GM19238 (cell line): ENCODE measurements around the gene IL1RAPL2.

ENCODE experiments used
- DNase-seq: peaks from one replicate; pipeline ENCODE4 v3.0.0; 2011; ENCODE audit warnings: low spot score; ENCODE audit not compliant: insufficient read length

Gene IL1RAPL2

DNA sequence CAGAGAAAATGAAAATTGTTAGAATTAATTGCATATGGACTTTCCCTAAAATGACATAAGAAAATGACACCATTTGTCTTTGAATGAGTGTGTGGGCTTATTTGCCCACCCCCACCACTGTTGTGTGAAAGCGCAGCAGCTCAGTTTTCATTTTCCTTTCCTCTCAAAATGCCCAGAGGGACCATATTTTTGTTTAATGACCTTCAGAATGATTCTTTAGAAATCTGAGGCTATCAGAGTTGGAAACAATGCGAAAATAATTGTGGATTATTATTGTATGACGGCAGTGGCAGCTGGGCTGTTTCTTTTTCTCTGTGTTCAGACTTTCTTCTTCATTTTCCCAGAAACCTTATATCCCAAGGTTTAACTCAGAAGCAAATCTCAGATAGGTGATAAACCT lies 699.1 kb downstream of the IL1RAPL2 start:
- DNase-seq = no peak

DNA sequence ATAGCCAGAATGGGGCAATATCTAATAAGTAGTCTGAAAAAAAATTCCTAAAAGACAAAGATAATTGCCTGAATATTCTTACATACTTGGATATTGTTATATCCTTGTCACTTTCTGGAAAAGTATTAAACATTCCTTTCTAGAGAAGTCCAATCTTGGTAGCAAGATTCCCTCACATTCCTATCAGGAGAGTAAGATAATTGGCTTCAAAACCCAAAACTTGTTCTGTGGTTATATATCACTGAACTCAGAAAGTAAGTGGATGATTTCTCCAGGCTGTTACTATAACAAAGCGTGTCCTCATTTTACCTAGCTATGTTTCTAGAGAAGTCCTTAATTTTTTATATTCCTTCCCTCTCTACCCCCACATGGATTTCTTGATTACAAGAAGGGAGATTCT lies 700.5 kb downstream of the IL1RAPL2 start:
- DNase-seq = no peak

DNA sequence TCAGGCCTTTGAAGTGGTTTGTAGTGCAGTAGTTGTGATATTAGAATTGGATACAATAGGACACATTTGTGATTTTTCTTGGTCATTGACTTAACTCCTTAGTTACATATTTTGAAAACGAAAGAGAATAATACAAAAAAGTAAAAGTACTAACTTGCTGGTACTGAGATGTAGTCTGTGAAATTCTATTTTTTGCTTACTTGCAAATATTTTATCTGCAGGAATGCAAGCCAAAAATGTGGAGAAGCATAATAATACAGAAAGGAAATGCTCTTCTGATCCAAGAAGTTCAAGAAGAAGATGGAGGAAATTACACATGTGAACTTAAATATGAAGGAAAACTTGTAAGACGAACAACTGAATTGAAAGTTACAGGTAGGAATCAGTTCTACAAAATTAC lies 701.2 kb downstream of the IL1RAPL2 start:
- no peak for DNase-seq

DNA sequence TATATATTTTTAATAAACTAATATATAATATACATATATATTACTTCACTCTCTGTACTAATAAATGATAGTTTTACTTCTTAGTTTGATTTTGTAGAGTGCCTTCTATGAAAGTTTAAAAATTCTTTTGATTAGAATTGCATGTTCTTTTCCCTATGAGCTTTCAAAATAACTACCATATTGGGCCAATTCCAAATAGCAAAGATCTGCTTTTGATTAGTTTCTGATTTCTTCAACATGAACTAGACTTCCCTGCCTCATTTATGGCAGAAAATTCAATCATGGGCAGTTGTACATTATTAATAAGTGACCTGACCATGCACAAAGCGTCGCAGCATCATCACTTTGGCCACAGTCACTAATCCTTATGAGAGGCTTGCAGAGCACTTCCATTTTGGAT lies 703.4 kb downstream of the IL1RAPL2 start:
- DNase-seq = no peak

DNA sequence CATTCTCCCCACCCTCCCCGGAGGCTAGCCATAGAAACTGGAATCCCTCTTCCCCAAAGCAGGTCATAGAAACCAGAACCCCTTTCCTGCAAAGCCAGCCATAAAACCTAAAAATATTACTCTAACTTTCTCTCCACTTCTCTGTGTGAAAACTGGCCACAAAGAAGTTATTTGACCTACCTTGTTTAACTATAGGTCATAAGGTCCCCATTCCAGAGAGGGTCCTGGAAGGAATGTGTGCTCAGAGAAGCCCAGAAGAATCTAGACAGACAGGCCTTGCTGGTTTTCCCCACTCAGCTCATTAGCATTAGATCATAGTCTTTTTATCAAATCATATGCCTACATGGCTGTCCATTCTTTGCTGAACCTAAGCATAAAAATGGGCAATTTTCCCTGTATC lies 707.3 kb downstream of the IL1RAPL2 start:
- DNase-seq = no peak

DNA sequence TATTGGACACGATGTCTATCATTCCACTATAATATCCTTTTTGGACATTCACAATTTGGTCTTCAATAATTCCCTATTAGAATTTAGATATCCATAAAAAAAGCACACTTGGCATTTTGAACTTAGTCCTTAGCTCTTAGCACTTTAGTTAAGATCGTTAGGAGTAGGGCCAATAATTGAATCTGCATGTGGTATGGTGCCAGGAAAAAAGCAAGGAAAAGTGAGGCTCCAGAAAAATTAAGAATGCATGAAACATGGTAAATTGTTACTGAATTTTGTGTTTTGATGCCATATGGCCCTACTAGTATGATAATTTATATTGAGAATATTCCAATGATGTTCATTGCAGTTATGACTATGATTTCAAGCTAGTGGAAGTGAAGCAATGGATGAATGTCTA lies 708.1 kb downstream of the IL1RAPL2 start:
- no peak for DNase-seq

DNA sequence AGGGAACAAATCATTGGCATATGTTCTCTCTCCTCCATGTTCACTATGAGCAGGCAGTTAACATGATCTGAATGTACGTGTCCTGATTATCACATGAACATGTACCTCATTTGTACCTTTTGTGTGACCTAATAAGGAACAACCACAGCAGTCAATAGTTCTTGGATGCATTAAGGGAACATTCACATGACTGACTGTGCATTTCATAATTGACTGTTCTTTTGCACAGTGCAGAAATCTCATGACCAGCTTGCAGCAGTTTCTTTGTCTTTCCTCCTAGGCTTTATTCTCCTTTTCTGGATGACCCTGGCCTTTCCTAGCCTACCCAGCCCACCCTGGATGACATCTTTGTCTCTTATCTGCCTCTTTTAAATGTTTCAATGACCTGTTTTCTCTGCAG lies 711.1 kb downstream of the IL1RAPL2 start:
- no peak for DNase-seq

DNA sequence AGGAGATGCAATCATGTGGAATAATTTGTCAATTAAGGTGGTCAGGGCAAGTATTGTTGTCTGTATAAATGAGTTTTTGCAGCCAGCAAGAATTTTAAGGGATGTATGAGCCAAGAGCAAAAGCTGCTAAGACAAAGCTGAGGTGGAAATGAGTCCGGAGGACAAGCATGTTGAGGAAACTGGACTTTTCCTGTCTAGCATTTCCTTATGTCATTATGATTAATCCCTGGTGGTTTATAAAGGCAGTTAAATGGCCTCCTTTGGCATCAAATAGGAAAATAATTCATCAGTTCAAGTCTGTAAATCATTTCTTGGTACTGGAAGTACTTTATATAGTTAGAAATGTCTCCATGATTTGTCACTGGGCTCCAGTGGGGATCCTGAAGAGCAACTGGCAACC lies 716.1 kb downstream of the IL1RAPL2 start:
- DNase-seq = no peak

DNA sequence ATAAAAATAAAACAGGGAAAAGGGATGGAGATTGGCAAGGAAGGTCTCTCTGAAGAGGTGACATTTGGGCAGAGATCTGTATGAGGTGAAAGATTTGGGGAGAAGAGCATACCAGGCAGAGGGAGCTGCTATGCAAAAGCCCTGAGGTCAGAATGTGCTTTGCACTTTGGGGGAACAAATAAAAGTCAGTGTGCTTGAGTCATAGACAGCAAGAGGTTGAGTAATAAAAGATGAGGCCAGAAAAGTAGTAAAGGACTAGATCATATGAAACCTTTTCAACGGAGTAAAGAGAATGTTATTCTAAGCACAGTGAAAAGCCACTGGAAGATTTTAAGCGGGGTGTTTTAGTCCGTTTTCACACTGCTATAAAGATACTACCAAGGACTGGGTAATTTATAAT lies 731.0 kb downstream of the IL1RAPL2 start:
- DNase-seq = no peak

DNA sequence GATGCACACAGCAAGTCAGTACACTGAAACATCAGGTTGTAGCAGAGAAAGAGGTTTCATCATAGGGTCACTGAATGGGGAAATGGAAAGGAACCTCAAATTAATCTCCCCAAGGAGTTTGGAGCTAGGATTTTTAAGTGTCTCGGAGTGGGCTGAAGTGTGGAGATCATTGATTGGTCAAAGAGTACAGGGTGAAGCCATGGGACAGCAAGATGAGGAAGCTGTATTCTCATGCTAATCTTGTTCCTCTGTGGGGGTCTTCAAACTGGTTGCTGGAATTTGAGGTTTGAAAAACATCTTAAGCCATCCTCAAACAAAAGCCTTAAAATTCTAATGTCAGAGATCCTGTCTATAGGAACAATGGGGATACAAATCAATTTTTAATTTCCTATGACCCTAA lies 733.3 kb downstream of the IL1RAPL2 start:
- DNase-seq = no peak

DNA sequence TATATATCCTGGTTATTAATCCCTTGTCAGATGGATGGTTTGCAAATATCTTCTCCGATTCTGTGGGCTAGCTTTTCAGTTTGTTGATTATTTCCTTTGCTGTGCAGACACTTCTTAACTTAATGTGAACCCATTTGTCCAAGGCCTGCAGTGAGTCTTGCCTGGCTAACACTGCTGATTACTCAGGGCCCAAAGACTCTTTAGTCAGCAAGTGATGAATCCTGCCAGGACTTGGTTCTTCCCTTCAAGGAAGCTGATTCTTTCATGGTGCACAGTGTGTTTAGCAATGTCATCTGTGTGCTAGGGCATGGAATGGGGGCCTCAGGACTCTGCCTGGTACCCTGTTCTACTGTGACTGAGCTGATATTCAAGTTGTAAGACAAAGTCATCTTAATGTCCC lies 736.2 kb downstream of the IL1RAPL2 start:
- DNase-seq = no peak

DNA sequence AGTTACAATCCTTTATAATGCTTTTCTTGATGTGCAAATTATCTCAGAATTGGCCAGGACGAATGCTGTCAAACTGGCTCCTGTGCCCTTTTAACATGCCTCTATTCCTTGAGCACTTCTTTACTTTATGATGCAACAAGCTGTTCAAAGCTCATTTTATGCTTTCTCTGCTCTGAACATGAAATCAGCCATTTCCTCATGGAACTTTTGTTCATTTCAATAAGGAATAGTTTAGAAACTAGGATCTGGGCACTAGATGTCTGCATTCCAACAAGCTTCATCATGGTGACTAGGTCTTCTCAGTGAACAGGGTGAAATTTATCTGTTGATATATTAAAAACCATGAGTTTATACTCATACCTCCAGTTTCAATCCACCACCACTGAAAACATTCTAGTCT lies 741.8 kb downstream of the IL1RAPL2 start:
- DNase-seq = no peak

DNA sequence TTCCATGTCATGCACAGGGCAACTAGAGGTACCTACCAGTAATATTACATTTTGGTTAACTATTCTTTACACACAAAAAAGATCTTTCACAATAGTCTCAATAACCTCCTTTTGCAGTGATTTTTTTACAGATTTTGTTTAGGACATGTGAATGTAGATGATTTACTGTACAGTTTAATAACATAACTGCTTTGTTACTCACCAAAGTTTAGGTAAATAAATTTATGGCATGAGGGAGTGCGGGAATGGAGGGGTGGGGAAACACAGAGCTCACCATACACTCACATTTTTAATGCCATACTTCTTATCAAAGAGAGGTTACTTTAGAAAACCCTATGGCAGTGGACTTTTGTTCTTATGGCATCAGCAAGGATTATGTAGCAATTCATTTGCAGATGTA lies 747.6 kb downstream of the IL1RAPL2 start:
- DNase-seq = no peak

DNA sequence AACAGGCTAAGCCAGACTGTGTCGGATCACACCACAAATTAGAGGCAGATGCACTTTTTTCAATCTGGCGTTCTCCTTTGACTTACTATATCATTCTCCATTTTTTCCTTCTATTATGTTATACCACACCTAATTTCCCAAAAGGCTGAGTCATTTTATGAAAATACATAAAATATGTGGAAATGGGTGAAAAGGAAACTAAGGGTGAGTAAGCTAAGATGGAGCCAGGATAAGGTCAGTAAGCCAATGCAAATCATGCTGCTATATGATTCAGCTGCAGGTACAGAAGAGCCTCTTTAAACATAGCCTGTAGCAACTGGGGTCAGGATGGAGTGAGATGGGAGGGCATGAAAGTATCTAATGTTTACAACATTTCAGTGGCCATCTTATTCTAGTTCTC lies 748.5 kb downstream of the IL1RAPL2 start:
- DNase-seq = no peak

DNA sequence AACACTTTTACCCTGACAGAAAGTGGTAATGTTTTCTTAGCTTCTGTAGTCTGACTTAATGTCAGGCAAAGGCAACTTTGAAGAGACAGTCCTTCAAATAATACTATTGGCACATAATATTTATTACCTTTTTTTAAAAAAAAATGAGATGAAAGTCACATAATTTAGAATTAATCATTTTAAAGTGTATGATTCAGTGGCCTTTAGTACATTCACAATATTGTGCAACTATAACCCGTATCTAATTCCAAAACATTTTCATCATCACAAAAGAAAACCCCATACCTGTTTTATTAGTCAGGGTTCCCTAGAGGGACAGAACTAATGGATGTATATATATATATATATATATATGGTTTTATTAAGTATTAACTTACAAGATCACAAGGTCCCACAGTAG lies 749.2 kb downstream of the IL1RAPL2 start:
- DNase-seq = no peak

DNA sequence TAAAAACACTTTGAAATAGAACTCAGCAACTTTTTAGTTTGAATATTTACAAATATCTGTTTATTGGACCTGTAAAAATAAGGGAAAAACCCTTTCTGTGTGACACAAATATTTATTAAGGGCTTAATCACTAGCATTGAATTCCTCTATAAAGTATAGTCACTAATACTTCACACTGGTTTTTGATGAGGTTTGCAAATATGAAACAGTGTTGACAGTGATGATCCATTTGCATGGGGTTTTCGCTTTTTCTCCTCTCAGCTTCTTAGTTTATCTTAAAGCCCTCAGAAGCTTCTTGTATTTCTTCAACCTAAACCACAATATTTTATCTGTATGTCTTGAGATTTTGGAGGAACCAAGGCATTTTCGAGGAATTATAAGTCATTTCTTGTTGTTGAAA lies 751.1 kb downstream of the IL1RAPL2 start:
- no peak for DNase-seq

DNA sequence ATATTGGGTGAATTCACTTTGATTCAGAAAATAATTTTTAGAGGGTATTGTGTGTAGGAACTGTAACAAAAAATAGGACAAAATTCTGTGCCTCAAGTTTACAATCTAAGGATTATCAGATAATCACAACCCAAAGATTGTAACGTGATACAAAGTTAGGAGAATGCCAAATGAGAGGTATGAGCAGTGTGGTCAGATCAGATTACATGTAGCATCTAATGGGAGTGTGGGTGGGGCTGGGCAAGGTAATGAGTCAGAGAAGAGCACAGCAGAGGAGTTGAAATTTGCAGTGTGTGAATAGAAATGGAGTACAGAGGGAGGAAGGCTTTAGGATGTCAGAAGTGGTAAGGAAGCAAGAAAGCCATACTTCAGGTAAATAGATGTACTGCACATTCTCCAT lies 757.9 kb downstream of the IL1RAPL2 start:
- DNase-seq = no peak

DNA sequence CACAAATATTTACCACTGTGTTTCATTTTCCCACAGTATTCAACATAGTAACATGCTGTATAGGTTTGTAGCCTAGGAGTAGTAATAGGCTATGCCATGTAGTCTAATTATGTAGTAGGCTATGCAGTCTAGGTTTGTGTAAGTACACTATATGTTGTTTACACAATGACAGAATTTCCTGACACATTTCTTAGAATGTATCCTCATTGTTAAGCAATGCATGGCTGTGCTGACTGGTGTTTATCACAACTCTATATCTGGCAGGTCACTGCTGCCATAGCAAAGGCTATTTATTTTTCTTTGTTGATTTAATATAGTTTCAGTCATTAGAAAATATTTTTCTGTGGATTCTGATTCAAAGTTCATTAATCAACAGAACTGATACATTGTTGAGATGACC lies 762.8 kb downstream of the IL1RAPL2 start:
- no peak for DNase-seq

DNA sequence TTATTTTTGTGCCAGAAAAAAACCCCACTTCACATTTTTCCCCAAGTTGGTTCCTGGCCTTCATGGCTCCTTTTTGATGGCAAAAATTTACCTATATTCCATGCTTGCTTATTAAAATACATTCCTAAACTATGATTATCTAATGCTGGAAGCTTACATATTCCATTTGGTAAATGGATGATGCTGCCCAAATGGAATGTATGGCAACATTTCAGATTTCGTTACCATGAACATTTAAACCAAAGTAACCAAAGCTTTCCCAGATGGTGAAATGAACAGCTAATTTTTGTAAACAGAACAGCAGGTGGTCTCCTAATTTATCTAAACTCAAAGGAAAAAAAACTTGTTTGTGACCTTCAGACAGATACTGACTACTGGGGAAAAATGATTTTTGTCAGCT lies 765.2 kb downstream of the IL1RAPL2 start:
- DNase-seq = no peak

DNA sequence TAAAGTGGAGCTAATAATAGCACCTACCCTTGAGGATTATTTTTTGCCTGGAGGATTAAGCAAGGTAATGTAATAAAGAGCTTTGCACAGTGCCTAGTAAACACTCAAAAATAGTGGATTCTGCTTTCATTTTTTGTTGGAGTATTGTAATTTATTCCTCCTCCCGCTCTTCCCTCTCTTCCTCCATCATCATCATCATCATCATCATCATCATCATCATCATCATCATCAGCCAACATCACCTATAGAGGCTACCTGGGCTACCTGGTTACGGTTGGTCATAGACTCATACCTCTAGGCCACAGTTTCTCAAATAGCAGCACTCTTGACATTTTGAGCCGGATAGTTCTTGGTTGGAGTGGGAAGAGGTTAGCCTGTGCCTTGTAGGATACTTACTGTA lies 781.4 kb downstream of the IL1RAPL2 start:
- DNase-seq = no peak

DNA sequence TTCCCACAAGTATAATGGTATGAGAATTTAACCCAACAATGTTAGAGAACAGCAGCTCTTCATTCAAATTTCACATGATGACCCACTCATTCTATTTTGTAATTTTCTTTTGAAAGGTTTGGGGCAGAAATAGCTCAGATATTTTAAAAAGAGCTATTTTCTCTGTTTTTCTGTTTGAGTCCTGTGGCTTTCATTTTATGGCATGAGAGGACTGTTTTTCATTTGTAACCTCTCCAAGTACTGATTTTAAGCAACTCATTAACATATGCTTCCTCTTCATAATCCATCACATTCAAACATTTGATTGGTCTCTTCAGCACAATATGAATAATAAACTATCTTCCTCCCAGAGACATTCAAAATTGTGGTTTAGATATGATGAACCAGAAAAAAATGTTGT lies 783.5 kb downstream of the IL1RAPL2 start:
- no peak for DNase-seq

DNA sequence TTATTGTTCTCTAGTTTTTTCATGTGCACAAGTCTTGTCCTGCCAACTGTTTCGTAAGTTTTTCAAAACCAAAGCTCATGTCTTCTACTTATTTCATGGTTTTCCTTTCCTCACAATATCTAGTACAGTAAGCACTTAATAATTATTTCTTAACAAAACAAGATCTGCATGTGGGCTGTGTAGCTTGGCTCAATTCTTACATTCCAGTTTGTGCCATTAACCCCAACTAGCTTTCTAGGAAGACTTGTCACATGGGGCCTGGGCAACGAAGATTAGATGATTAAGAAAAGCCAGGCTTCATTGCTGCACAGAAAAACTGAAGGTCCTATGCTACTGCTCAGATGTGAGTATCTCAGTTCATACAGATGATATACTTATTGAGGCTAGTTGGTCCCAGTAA lies 809.8 kb downstream of the IL1RAPL2 start:
- DNase-seq = no peak

DNA sequence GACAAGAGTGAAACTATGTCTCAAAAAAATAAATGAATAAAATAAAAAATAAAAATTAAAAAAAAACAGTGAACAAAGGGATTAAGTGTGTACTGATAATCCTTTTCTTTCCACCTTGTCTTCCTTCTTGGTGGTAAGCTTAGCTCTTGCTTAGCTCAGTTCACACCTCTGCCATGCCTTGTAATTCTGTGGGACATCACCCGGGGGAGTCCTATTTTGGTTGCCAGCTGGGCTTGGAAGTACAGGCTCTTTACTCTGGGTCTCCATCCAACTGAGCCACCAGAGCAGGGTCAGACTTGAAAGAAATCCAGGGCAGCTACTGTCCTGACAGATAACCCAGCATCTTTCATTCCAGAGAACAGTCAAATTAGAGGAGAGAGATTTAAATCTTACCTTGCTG lies 858.7 kb downstream of the IL1RAPL2 start:
- DNase-seq = no peak

DNA sequence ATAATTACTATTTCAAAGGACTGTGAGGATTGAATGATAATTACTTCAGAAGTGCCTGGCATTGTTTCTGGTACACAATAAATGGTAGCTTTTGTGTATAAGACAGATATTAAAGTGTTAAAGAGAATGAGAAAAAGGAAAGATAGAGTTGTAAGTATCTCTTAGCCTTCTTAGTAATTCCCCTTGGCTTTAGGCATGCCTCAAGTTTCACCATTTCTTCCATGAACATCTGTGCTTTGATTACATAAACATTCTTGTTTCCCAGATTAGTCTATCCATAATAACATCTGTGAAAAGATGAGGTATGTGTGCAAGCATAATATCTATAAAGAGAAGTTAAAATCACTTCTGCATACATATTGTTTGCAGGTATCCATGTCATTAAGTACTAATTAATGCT lies 885.4 kb downstream of the IL1RAPL2 start:
- no peak for DNase-seq

DNA sequence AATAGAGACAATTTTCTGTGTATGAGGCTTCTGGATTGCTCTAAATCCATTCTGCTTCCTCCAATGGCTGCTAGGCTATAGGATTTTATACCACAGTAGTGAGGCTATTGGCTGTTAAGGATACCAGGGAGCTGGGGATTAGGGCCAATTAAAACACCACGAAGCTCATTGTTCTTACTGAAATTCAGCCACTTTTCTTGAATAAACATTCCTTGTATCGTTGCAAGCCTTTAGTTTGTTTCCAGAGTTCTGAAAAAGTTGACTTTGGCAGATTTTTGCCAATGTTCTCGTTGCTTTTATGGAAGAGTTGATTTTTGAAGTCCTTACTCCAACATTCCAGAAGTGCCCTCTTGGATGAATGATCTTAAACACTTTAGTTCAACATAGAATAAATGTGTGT lies 892.8 kb downstream of the IL1RAPL2 start:
- no peak for DNase-seq
